ENCODE data around the gene SETD1B. TPM values are rescaled to one million over a fixed set of nuclear protein-coding genes. Genes with fewer than 3 reads are reported as not detected.
"Not testable (repeated sequence)": the region's sequence is repeated elsewhere in the genome, so short reads cannot be mapped to it uniquely, and the experiment has no call there.

SETD1B gene
- 1.1 and 1.6 TPM in 2 replicates for polyA plus RNA-seq (2011; rRNA removed)
- 3.4 and 3.5 TPM in 2 replicates for polyA minus RNA-seq (2011; rRNA and poly(A)+ RNA removed)

- peak within 1 kb of the TSS; percentile 98 for H3K27ac ChIP-seq (ENCODE audit: low read depth, low read length)
- H3K4me3 ChIP-seq (ENCODE audit: low read depth, low read length): peak within 1 kb of the TSS; percentile 73
- no peak for DNase-seq (ENCODE audit: low read depth, low spot score)
- ChIA-PET POLR2A (interaction anchor here (1.4 to 6.1 kb wide), 2 partner anchors 7 to 69 kb away, joined by 9 to 58 read pairs; no protein-coding TSS in a partner anchor), CTCF (interaction anchor here (1.2 to 5.9 kb wide), 2 partner anchors 8 to 117 kb away, joined by 5 to 67 read pairs; partner anchors contain the start of gene RHOF)
- no peaks in the 10 kb centered on the region for H3K27me3 ChIP-seq (ENCODE audit: control insufficient read depth, insufficient read depth, low read length)
- TF ChIP-seq, protein P1, sequence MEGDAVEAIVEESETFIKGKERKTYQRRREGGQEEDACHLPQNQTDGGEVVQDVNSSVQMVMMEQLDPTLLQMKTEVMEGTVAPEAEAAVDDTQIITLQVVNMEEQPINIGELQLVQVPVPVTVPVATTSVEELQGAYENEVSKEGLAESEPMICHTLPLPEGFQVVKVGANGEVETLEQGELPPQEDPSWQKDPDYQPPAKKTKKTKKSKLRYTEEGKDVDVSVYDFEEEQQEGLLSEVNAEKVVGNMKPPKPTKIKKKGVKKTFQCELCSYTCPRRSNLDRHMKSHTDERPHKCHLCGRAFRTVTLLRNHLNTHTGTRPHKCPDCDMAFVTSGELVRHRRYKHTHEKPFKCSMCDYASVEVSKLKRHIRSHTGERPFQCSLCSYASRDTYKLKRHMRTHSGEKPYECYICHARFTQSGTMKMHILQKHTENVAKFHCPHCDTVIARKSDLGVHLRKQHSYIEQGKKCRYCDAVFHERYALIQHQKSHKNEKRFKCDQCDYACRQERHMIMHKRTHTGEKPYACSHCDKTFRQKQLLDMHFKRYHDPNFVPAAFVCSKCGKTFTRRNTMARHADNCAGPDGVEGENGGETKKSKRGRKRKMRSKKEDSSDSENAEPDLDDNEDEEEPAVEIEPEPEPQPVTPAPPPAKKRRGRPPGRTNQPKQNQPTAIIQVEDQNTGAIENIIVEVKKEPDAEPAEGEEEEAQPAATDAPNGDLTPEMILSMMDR (IDR thresholded peaks at IDR 0.05; ENCODE audit: low read depth, low read length): no peak
- H3K9me3 ChIP-seq (ENCODE audit: control insufficient read depth, insufficient read depth, low read length): no peaks in the 10 kb centered on the region; the same call in 1 of the 2 replicates
These were observed at the start of gene SETD1B for GRCh38 chr12:121803861-121804416. Gene SETD1B (plus strand): TSS chr12:121804009. CDS start chr12:121804738, 729 bp downstream.

DNA sequence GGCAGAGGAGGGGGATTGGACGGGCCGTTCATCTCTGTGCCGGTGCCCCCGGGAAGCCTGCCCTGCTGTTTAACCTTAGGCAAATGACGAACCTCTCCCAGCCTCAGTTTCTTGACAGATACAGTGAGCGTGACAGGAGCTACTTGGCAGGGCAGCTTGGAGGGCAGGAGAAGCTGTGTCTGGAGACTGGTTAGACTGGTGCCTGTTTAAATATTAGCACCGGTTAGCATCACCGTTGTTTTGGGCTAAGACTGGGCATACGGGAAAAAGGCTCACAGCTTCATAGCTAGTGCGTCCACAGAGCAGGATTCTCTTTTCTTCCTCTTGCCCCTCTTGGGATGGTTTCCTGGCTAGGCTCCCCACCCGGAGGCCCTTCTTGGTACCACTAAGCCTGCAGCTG lies 49.0 kb upstream of the SETD1B start:
- DNase-seq (ENCODE audit: low read depth, low spot score): no peak
- CTCF ChIA-PET: no interaction called here
- Histone ChIP-seq H3K9me3 (ENCODE audit: control insufficient read depth, insufficient read depth, low read length) (no peaks in the 10 kb centered on the region), H3K27ac (ENCODE audit: low read depth, low read length) (no peak overlapping the region), H3K27me3 (ENCODE audit: control insufficient read depth, insufficient read depth, low read length) (no peaks in the 10 kb centered on the region), H3K4me3 (ENCODE audit: low read depth, low read length) (no peak overlapping the region)
- POLR2A ChIA-PET: no interaction called here
- TF ChIP-seq, protein P1 (IDR thresholded peaks at IDR 0.05; ENCODE audit: low read depth, low read length): no peak

GRCh38 chr12:121755591-121755990 lies 48.2 kb upstream of the SETD1B start:
- POLR2A ChIA-PET: no interaction called here
- Histone ChIP-seq H3K27ac (ENCODE audit: low read depth, low read length) (no peak overlapping the region), H3K9me3 (ENCODE audit: control insufficient read depth, insufficient read depth, low read length) (no peaks in the 10 kb centered on the region), H3K4me3 (ENCODE audit: low read depth, low read length) (no peak overlapping the region), H3K27me3 (ENCODE audit: control insufficient read depth, insufficient read depth, low read length) (no peaks in the 10 kb centered on the region)
- TF ChIP-seq, protein P1 (IDR thresholded peaks at IDR 0.05; ENCODE audit: low read depth, low read length): no peak
- no peak for DNase-seq (ENCODE audit: low read depth, low spot score)
- CTCF ChIA-PET: no interaction called here

DNA sequence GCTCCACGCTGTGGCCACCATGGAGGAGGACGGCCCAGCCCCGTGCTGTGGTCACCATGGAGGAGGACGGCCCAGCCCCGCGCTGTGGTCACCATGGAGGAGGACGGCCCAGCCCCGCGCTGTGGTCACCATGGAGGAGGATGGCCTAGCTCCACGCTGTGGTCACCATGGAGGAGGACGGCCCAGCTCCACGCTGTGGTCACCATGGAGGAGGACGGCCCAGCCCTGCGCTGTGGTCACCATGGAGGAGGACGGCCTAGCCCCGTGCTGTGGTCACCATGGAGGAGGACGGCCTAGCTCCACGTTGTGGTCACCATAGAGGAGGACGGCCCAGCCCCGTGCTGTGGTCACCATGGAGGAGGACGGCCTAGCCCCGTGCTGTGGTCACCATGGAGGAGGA lies 45.3 kb upstream of the SETD1B start:
- H3K9me3 ChIP-seq (ENCODE audit: control insufficient read depth, insufficient read depth, low read length); DNase-seq (ENCODE audit: low read depth, low spot score); POLR2A ChIA-PET; H3K27me3 ChIP-seq (ENCODE audit: control insufficient read depth, insufficient read depth, low read length); CTCF ChIA-PET; H3K4me3 ChIP-seq (ENCODE audit: low read depth, low read length); H3K27ac ChIP-seq (ENCODE audit: low read depth, low read length): not testable (repeated sequence)

DNA sequence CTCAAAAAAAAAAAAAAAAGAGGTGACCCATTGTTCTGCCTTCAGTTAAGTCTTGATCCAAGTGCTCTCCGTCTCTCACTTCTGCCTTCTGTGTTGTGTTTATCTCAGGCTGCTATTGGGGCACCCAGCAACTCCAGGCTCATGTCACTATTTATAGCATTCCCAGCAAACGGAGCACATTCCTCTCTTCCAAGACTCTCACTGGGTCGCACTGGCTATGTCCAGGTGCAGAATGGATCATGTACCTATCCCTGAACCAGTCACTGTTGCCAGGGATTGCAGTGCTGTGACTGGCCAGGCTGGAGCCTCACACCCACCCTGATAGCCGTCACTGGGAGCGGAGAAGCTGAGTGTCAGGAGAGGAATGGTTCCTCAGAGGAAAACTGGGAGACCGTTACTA lies 41.5 kb upstream of the SETD1B start:
- no peak for DNase-seq (ENCODE audit: low read depth, low spot score)
- no peaks in the 10 kb centered on the region for H3K27me3 ChIP-seq (ENCODE audit: control insufficient read depth, insufficient read depth, low read length)
- ChIA-PET CTCF (interaction anchor here (0.6 to 2.3 kb wide), 4 partner anchors 11 to 573 kb away, joined by 3 to 14 read pairs (median 8); no protein-coding TSS in a partner anchor), POLR2A (interaction anchor here (0.7 kb wide), 1 partner anchor 17 kb away, joined by 9 read pairs; no protein-coding TSS in a partner anchor)
- H3K4me3 ChIP-seq (ENCODE audit: low read depth, low read length): no peak overlapping the region
- no peaks in the 10 kb centered on the region for H3K9me3 ChIP-seq (ENCODE audit: control insufficient read depth, insufficient read depth, low read length)
- H3K27ac ChIP-seq (ENCODE audit: low read depth, low read length): no peak overlapping the region
- TF ChIP-seq, protein P1 (IDR thresholded peaks at IDR 0.05; ENCODE audit: low read depth, low read length): no peak
